GM12878 (cell line): ENCODE data around the gene APBA1.

Source experiments
- BHLHE40 ChIP-seq, 2 experiments: fragments of 450-650 bp in 1 of 2; IDR thresholded peaks; 2 replicates each; pipeline ENCODE4 v1.6.1; 2011 to 2017; ENCODE audit warnings: low read depth in 2 of 2, borderline replicate concordance in 1 of 2, improper control_type of control experiment in 1 of 2, low read length in 1 of 2, mild to moderate bottlenecking in 1 of 2
- BRCA1 ChIP-seq: IDR thresholded peaks from 2 replicates; pipeline ENCODE4 v1.6.1; 2011; ENCODE audit warnings: low read depth, low read length, improper control_type of control experiment
- CEBPB ChIP-seq, 2 experiments: fragments of 150-350 bp in 1 of 2; IDR thresholded peaks; 2 replicates each; pipeline ENCODE4 v1.6.1; 2012 to 2014; ENCODE audit warnings: low read depth in 2 of 2, low read length in 2 of 2, borderline replicate concordance in 1 of 2, inconsistent platforms in 1 of 2
- DPF2 ChIP-seq: fragments of 450-650 bp; IDR thresholded peaks from 2 replicates; pipeline ENCODE4 v1.6.1; 2017; ENCODE audit warnings: mild to moderate bottlenecking
- GABPA ChIP-seq: IDR thresholded peaks from 2 replicates; pipeline ENCODE4 v1.6.1; 2014; ENCODE audit warnings: antibody characterized with exemption, low read depth, mild to moderate bottlenecking, inconsistent platforms
- KDM1A ChIP-seq: fragments of 200-600 bp; sonication (generic); IDR thresholded peaks from 2 replicates; pipeline ENCODE4 v1.6.1; 2016; ENCODE audit warnings: borderline replicate concordance
- RAD21 ChIP-seq: IDR thresholded peaks from 2 replicates; pipeline ENCODE4 v1.6.1; 2011; ENCODE audit warnings: mild to moderate bottlenecking, low read depth, low read length, moderate library complexity; ENCODE audit not compliant: insufficient read depth
- RCOR1 ChIP-seq: conservative IDR thresholded peaks from 2 replicates; pipeline ENCODE4 v1.6.1; 2012; ENCODE audit warnings: low read depth, low read length, improper control_type of control experiment
- WRNIP1 ChIP-seq: IDR thresholded peaks from 2 replicates; pipeline ENCODE4 v1.6.1; 2011; ENCODE audit warnings: low read depth, low read length, improper control_type of control experiment, borderline replicate concordance
- ZNF384 ChIP-seq: IDR thresholded peaks from 2 replicates; pipeline ENCODE4 v1.6.1; 2012; ENCODE audit warnings: low read depth, mild to moderate bottlenecking, low read length, improper control_type of control experiment, borderline replicate concordance
- TF ChIP-seq, protein P1 (sequence below): IDR thresholded peaks from 2 replicates; pipeline ENCODE4 v1.6.1; 2012; ENCODE audit warnings: low read length, inconsistent platforms
- TF ChIP-seq, protein P2 (sequence below), 3 experiments: IDR thresholded peaks in 2 of 3; conservative IDR thresholded peaks in 1 of 3; 2 replicates each; pipeline ENCODE4 v1.5.1; 2011; ENCODE audit warnings: low read depth in 3 of 3, low read length in 3 of 3, mild to moderate bottlenecking in 3 of 3, control low read depth in 2 of 3, moderate library complexity in 2 of 3, inconsistent platforms in 1 of 3, mixed read lengths in 1 of 3; ENCODE audit not compliant: control insufficient read depth in 2 of 3, insufficient read depth in 1 of 3; ENCODE audit errors: extremely low read depth in 1 of 3

GRCh38 chr9:69455311-69455710, 216.9 kb downstream of the APBA1 start:
- TF ChIP-seq, protein P1, sequence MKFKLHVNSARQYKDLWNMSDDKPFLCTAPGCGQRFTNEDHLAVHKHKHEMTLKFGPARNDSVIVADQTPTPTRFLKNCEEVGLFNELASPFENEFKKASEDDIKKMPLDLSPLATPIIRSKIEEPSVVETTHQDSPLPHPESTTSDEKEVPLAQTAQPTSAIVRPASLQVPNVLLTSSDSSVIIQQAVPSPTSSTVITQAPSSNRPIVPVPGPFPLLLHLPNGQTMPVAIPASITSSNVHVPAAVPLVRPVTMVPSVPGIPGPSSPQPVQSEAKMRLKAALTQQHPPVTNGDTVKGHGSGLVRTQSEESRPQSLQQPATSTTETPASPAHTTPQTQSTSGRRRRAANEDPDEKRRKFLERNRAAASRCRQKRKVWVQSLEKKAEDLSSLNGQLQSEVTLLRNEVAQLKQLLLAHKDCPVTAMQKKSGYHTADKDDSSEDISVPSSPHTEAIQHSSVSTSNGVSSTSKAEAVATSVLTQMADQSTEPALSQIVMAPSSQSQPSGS = no peak
- TF ChIP-seq, protein P2, sequence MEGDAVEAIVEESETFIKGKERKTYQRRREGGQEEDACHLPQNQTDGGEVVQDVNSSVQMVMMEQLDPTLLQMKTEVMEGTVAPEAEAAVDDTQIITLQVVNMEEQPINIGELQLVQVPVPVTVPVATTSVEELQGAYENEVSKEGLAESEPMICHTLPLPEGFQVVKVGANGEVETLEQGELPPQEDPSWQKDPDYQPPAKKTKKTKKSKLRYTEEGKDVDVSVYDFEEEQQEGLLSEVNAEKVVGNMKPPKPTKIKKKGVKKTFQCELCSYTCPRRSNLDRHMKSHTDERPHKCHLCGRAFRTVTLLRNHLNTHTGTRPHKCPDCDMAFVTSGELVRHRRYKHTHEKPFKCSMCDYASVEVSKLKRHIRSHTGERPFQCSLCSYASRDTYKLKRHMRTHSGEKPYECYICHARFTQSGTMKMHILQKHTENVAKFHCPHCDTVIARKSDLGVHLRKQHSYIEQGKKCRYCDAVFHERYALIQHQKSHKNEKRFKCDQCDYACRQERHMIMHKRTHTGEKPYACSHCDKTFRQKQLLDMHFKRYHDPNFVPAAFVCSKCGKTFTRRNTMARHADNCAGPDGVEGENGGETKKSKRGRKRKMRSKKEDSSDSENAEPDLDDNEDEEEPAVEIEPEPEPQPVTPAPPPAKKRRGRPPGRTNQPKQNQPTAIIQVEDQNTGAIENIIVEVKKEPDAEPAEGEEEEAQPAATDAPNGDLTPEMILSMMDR (IDR thresholded peaks at IDR 0.05 in 2 of 3, conservative IDR thresholded peaks at IDR 0.05 in 1 of 3; ENCODE audit: control insufficient read depth in 2 of 3, extremely low read depth in 1 of 3, insufficient read depth in 1 of 3, low read depth in 3 of 3, low read length in 3 of 3) = no peak
- TF ChIP-seq RAD21 (no peak), RCOR1 (no peak), WRNIP1 (no peak), DPF2 (no peak), KDM1A (no peak), ZNF384 (no peak), CEBPB (IDR thresholded peaks at IDR 0.05; ENCODE audit: borderline replicate concordance in 1 of 2, low read depth in 2 of 2, low read length in 2 of 2) (no peak), BRCA1 (no peak), GABPA (no peak), BHLHE40 (IDR thresholded peaks at IDR 0.05; ENCODE audit: borderline replicate concordance in 1 of 2, low read depth in 2 of 2, low read length in 1 of 2) (no peak)
